ENCODE results near the gene FARP1. TPM values are rescaled to one million over a fixed set of nuclear protein-coding genes. Genes with fewer than 3 reads are reported as not detected.

The FARP1 gene
- total RNA-seq, 6 experiments from 2014 or later = 44.9 to 104 (median 80.0) TPM

- Histone ChIP-seq H3K36me3 (peaks cover 0 to 48% (median 17%) of the 10 kb centered on the region in 4 donors), H3K4me1 (no peaks in the 10 kb centered on the region), H3K9me3 (no peaks in the 10 kb centered on the region), H3K27me3 (no peaks in the 10 kb centered on the region), H3K27ac (no peak overlapping the region), H3K4me3 (no peak overlapping the region)
- no peak for TF ChIP-seq CTCF (IDR thresholded peaks at IDR 0.05)
- no peak for TF ChIP-seq POLR2A (IDR thresholded peaks at IDR 0.05)
- DNase-seq (no peak), ATAC-seq (peak in 1 of 4 donors; percentile 8)
- WGBS (ENCODE audit: insufficient coverage, low coverage, low lambda C conversion rate, missing lambda C conversion rate) = 90% methylated on average over 9 of the region's 37 CpGs
- intact Hi-C loops (cut with DNase I) = no loop called here
Observed at GRCh38 chr13:98394820-98395510, 252.1 kb downstream of the FARP1 start.

- intact Hi-C loops (cut with DNase I) = no loop called here
- ATAC-seq (peak in 1 of 4 donors; percentile 23), DNase-seq (no peak)
- H3K36me3 ChIP-seq = peaks cover 0 to 37% (median 15%) of the 10 kb centered on the region in 4 donors
- no peak overlapping the region for H3K27ac ChIP-seq
- TF ChIP-seq CTCF (IDR thresholded peaks at IDR 0.05) (no peak), POLR2A (IDR thresholded peaks at IDR 0.05) (no peak)
- H3K4me3 ChIP-seq = no peak overlapping the region
- WGBS (ENCODE audit: insufficient coverage, low coverage, low lambda C conversion rate, missing lambda C conversion rate) = 88% methylated on average over 6 of the region's 16 CpGs
- no peaks in the 10 kb centered on the region for H3K27me3 ChIP-seq
- H3K9me3 ChIP-seq = no peaks in the 10 kb centered on the region
- H3K4me1 ChIP-seq = no peaks in the 10 kb centered on the region
Observed at GRCh38 chr13:98396071-98396710, 253.3 kb downstream of the FARP1 start.

- DNase-seq (no peak), ATAC-seq (peak; percentile 31 to 49 (median 42))
- H3K4me3 ChIP-seq = no peak overlapping the region
- no peaks in the 10 kb centered on the region for H3K4me1 ChIP-seq
- H3K36me3 ChIP-seq = peaks cover 0 to 29% (median 15%) of the 10 kb centered on the region in 4 donors
- intact Hi-C loops (cut with DNase I) = no loop called here
- H3K27ac ChIP-seq = no peak overlapping the region
- H3K27me3 ChIP-seq = no peaks in the 10 kb centered on the region
- no peaks in the 10 kb centered on the region for H3K9me3 ChIP-seq
- peak; percentile 5 to 25 (median 18) for TF ChIP-seq CTCF (IDR thresholded peaks at IDR 0.05)
- no peak for TF ChIP-seq POLR2A (IDR thresholded peaks at IDR 0.05)
- 100% methylated on average over 1 of the region's 1 CpG for WGBS (ENCODE audit: insufficient coverage, low coverage, low lambda C conversion rate, missing lambda C conversion rate)
Observed at GRCh38 chr13:98397221-98397620, 254.3 kb downstream of the FARP1 start.

- 92% methylated on average over 7 of the region's 7 CpGs for WGBS (ENCODE audit: insufficient coverage, low coverage, low lambda C conversion rate, missing lambda C conversion rate)
- no peaks in the 10 kb centered on the region for H3K9me3 ChIP-seq
- DNase-seq = no peak
- TF ChIP-seq CTCF (IDR thresholded peaks at IDR 0.05) = no peak
- no peak for TF ChIP-seq POLR2A (IDR thresholded peaks at IDR 0.05)
- no peaks in the 10 kb centered on the region for H3K27me3 ChIP-seq
- no peak for ATAC-seq
- no peak overlapping the region for H3K27ac ChIP-seq
- intact Hi-C loops (cut with DNase I) = no loop called here
- H3K36me3 ChIP-seq = peaks cover 0 to 29% (median 15%) of the 10 kb centered on the region in 4 donors
- no peak overlapping the region for H3K4me3 ChIP-seq
- H3K4me1 ChIP-seq = no peaks in the 10 kb centered on the region
Observed at GRCh38 chr13:98397861-98398260, 255.0 kb downstream of the FARP1 start.
